ENCODE measurements around the gene SETD5. TPM values are rescaled to one million over a fixed set of nuclear protein-coding genes. Genes with fewer than 3 reads are reported as not detected.

The SETD5 gene, protein sequence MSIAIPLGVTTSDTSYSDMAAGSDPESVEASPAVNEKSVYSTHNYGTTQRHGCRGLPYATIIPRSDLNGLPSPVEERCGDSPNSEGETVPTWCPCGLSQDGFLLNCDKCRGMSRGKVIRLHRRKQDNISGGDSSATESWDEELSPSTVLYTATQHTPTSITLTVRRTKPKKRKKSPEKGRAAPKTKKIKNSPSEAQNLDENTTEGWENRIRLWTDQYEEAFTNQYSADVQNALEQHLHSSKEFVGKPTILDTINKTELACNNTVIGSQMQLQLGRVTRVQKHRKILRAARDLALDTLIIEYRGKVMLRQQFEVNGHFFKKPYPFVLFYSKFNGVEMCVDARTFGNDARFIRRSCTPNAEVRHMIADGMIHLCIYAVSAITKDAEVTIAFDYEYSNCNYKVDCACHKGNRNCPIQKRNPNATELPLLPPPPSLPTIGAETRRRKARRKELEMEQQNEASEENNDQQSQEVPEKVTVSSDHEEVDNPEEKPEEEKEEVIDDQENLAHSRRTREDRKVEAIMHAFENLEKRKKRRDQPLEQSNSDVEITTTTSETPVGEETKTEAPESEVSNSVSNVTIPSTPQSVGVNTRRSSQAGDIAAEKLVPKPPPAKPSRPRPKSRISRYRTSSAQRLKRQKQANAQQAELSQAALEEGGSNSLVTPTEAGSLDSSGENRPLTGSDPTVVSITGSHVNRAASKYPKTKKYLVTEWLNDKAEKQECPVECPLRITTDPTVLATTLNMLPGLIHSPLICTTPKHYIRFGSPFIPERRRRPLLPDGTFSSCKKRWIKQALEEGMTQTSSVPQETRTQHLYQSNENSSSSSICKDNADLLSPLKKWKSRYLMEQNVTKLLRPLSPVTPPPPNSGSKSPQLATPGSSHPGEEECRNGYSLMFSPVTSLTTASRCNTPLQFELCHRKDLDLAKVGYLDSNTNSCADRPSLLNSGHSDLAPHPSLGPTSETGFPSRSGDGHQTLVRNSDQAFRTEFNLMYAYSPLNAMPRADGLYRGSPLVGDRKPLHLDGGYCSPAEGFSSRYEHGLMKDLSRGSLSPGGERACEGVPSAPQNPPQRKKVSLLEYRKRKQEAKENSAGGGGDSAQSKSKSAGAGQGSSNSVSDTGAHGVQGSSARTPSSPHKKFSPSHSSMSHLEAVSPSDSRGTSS (N-terminal part only)
- polyA plus RNA-seq (2012; ENCODE audit: missing spikeins) = 60.5 TPM

DNA sequence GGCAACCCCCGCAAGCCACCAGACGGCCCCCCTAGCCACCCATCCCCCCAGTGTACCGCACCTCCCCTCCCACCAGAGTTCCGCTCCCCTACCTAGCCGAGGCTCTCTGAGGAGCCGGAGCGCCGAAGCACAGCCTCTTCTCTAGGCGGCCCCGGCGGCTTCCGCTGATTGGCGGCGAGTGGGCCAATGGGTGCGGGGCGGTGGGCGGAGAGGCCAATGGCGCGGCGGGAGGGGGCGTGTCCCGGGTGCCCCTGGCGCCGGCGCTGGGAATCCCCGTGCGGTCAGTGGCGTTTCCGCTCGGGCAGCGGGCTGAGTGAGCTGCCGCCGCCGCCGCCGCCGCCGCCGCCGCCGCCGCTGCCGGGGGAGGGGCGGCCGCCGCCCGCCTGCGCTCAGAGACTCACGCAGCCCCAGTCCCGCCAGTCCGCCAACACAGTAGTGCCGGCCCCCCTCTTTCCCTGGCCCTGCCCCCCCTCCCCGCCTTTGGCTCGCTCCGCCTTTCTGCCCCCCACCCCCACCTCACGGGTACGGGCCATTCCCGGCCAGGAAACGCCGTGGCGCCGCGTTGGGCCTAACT lies at the start of gene SETD5:
Gene SETD5, plus strand, starts transcription at position 284 of the 574 bp plus-strand sequence. CDS start 31,324 bp downstream, outside the sequence.
- TF ChIP-seq TAF1 (IDR thresholded peaks at IDR 0.05; ENCODE audit: borderline replicate concordance, low read depth, low read length) = peak; percentile 95
- peak; percentile 68 for TF ChIP-seq POLR2AphosphoS5 (IDR thresholded peaks at IDR 0.05; ENCODE audit: low read depth, low read length)
- TF ChIP-seq POLR2A (IDR thresholded peaks at IDR 0.05; ENCODE audit: low read depth, low read length) = no peak
- DNase-seq (ENCODE audit: insufficient read length) (peak; percentile 88), FAIRE-seq (no peak)

DNA sequence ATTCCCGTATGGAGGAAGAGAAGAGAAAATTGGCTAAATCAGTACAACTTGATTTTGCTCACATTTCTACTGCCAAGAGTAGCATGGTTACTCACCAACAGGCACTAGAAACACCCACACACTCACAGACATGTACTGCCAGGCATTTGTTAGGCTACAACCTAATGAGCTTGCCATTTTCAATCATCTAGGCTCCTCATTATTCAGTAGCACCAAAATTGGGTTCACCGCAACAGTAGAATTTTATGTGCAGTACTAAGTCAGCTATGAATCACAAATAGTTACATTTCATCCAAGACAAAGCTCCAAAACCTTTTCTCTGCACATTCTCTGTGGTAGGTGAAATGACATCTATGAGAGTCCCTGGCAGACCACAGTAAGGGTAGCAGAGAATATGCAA lies 49.5 kb upstream of the SETD5 start:
- FAIRE-seq (no peak), DNase-seq (ENCODE audit: insufficient read length) (no peak)
- TF ChIP-seq POLR2AphosphoS5 (IDR thresholded peaks at IDR 0.05; ENCODE audit: low read depth, low read length) (no peak), TAF1 (IDR thresholded peaks at IDR 0.05; ENCODE audit: borderline replicate concordance, low read depth, low read length) (no peak), POLR2A (IDR thresholded peaks at IDR 0.05; ENCODE audit: low read depth, low read length) (no peak)

DNA sequence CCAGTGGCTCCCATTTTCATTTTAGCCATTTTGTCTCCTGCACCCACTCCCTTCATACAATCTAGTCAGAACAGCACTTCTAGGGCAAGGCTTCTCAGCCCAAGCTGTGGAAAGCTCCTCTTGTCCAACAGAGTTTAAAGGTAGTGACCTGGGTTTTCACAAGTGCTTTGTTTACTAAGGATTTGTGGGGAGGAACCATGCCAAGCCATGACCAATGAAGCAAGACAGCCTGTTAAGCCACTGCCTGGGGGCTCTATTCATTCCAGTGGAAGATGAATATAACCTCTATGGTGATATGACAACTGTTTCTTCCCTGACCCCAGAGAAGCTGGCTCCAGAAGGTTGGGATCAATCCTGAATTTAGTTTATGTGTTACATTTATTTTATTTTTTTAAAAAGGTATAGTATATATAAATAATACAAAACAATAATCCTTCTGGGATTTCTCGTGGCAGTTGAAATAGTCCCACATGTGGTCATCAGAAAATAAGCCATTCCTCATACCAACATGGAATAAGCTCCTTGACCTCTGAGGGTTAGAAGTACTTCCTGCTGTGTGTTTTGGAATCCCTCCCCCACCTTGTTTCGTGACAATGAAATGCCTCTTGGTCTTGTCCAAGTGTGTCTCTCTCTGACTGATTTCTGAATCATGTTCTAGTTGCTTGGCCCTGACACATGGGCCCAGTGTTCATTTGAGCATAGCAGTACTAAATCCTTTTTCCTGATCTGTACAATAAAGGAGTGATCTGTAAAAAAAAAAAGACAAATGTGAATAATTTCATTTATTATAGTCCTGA lies 47.9 kb upstream of the SETD5 start:
- TF ChIP-seq TAF1 (IDR thresholded peaks at IDR 0.05; ENCODE audit: borderline replicate concordance, low read depth, low read length) (no peak), POLR2AphosphoS5 (IDR thresholded peaks at IDR 0.05; ENCODE audit: low read depth, low read length) (no peak), POLR2A (IDR thresholded peaks at IDR 0.05; ENCODE audit: low read depth, low read length) (no peak)
- no peak for DNase-seq (ENCODE audit: insufficient read length)
- no peak for FAIRE-seq

DNA sequence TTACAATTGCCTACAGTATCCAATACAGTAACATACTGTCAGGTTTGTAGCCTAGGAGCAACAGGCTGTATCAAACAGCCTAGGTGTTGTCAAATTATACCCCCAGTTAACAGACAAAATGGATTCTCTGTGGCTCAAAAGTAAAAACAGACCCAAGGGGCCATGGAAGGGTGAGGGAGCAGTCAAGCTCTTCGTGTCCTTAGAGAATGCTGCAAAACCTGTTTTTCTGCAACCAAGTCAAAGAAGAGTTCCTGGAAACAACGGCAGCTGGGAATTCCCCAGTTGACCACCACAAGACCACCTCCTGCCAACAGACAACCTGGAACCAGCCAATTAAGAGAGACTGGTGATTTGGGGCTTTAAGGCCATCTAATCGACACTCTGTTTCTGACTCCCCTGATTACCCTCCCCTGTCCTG lies 45.7 kb upstream of the SETD5 start:
- DNase-seq (ENCODE audit: insufficient read length) (no peak), FAIRE-seq (no peak)
- TF ChIP-seq POLR2A (IDR thresholded peaks at IDR 0.05; ENCODE audit: low read depth, low read length) = no peak

DNA sequence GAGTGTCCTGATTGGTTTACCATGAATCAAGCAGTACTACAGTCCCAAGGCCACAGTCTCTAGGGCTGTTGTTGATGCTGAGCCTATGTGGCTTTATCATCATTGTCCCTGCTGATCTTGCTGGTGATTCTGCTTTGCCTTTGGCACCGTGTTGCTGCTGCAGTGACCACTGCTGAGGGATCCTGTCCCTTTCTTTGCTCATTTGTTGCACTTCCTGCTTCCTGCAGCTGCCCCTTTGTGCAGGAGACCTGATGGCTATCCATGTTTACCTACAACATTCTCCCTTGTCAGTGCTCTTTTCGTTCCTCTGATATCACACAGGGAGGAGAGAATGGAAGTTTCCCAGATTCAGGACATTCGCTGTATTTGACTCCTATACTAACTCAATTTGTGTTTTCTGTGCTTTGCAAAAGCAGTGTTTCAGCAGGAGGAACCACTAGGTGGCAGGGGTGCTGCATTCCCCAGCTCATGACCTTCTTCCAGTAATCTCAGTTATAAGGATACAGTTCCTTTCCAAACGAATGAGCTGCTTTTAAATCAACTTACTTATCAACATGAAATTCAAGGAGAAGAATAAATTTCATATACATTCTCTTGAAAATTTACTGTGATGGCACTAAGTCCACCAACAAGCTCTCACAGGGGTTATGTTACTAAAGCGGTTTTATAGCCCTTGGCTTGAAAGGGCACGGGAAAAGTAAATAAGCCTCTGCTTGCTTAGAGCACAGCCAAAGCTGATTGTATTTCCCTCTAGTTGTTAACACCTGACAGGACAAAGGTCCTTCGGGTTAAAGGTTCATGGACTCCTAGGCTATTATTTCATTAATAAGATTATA lies 44.3 kb upstream of the SETD5 start:
- TF ChIP-seq POLR2AphosphoS5 (IDR thresholded peaks at IDR 0.05; ENCODE audit: low read depth, low read length) (no peak), TAF1 (IDR thresholded peaks at IDR 0.05; ENCODE audit: borderline replicate concordance, low read depth, low read length) (no peak), POLR2A (IDR thresholded peaks at IDR 0.05; ENCODE audit: low read depth, low read length) (no peak)
- peak; percentile 40 for FAIRE-seq
- no peak for DNase-seq (ENCODE audit: insufficient read length)

DNA sequence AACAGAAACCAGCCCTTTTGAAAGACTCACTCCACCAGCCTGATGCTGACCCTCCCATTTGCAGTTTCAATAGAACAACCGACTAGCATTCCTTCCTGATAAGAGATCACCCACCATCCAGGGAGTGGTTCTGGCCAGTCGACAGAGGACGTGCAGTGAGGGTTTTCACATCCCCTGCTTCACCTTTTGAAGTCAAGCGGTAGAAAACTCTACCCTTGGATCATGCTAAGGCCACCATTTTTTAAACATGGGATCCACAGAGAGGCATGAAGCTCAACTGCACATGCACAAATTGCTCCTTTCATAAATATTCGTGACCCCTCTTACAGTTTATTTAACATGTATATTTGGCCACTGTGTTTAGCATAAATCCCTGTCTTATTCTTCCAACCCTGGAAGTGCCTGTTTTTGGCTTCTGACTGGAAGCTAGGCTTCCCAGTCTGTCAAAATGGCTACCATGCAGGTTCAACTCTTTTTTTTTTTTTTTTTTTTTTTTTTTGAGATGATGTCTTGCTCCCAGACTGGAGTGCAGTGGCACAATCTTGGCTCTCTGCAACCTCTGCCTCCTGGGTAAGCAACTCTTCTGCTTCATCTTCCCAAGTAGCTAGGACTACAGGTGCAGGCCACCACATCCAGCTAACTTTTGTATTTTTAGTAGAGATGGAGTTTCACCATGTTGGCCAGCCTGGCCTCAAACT lies 35.6 kb upstream of the SETD5 start:
- FAIRE-seq = no peak
- DNase-seq (ENCODE audit: insufficient read length) = no peak
- TF ChIP-seq TAF1 (IDR thresholded peaks at IDR 0.05; ENCODE audit: borderline replicate concordance, low read depth, low read length) = no peak
- no peak for TF ChIP-seq POLR2AphosphoS5 (IDR thresholded peaks at IDR 0.05; ENCODE audit: low read depth, low read length)

DNA sequence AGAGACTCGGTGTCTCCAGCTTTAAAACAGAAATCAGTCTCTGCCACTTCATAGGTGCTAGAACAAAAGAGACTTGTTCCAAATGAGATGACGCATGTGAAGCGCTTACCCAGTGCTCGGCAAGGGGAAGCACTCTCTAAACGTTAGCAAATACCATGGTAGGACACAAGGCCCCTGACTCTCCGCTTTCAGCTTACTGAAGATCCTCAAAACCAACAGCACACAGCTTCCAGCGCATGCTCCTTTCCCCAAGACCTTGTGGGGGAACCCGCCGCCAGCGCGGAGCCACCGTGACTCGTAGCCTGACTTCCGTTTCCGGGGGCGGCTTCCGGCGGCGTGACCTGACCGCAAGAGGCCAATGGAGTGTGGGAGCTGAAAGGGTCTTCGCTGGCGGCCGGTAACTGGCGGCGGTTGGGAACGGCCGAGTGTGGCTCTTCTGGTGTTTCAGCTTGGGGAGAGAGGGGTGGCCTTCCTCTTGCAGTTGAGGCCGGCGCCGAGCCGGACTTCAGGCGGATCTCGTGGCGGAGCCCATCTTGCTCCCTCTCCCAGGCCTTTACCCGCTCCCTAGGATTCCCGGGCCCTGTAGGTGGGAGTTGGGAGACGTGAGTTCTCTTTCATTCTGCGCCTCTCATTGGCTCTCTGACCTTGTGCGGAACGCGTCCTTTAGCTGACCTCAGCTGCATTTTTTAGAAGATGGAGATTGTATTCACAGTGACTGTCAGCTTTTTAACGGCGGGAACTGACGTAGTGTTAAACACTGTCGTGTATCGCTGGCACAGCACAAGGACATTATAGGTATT lies 34.5 kb upstream of the SETD5 start, which contains the start of gene THUMPD3:
Gene THUMPD3, plus strand, starts transcription at position 324 of the 800 bp plus-strand sequence. CDS start 2,015 bp downstream, outside the sequence.
- TF ChIP-seq POLR2A (IDR thresholded peaks at IDR 0.05; ENCODE audit: low read depth, low read length) (peak; percentile 98), TAF1 (IDR thresholded peaks at IDR 0.05; ENCODE audit: borderline replicate concordance, low read depth, low read length) (peak; percentile 80), POLR2AphosphoS5 (IDR thresholded peaks at IDR 0.05; ENCODE audit: low read depth, low read length) (peak; percentile 94)
- FAIRE-seq (peak; percentile 94), DNase-seq (ENCODE audit: insufficient read length) (peak; percentile 75)

DNA sequence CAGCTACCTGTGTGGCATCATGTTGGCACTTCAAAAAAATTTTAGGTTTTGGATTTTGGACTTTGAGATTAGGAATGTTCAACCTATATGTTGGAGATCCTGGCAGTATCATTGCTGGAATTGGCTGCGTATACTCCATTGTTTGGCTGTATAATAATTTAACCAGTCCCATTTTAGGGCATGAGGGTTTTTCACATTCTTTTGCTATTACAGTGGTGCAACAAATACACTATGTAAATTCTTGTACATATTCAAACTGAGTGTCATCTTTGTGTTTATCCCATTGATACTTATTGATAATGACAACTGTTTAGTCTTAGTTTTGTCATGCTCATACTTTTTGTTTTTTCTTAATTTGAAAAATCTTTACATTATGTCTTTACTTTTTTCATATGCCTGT lies 27.9 kb upstream of the SETD5 start:
- FAIRE-seq = no peak
- TF ChIP-seq POLR2AphosphoS5 (IDR thresholded peaks at IDR 0.05; ENCODE audit: low read depth, low read length) (no peak), POLR2A (IDR thresholded peaks at IDR 0.05; ENCODE audit: low read depth, low read length) (no peak), TAF1 (IDR thresholded peaks at IDR 0.05; ENCODE audit: borderline replicate concordance, low read depth, low read length) (no peak)
- no peak for DNase-seq (ENCODE audit: insufficient read length)

Data from GM12892 (cell line).